SKM-1 treated with dmso at 0.1 percent for 144 hours (cell line): Measurements from ENCODE around the gene SPATA25.

Experiments used
- DNase-seq: peaks from one replicate; lab custom pipeline; 2025; ENCODE audit not compliant: unreplicated experiment; lab: John Stamatoyannopoulos, UW

The SPATA25 gene

GRCh38 chr20:45841407-45842129 lies 45.9 kb downstream of the SPATA25 start:
- no peak for DNase-seq

GRCh38 chr20:45840700-45841198 lies 46.7 kb downstream of the SPATA25 start:
- DNase-seq, result no peak

DNA sequence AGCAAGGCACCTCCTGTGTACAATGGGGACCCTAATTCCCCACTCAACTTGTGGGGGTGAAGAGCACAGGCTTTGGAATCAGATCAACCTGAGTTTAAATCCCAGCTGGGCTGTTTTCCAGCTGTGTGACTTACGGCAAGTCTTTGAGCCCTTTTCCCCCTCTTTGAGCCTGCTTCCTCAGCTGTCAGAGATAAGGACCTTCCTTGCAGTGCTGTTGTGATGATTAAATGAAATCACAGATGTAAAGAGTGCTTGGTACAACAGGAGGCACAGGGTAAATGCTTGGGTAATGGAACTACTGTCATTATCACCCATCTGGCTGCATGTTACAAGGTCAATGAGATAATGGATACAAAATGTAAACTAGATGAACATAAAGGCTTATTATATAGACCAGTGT lies 50.6 kb downstream of the SPATA25 start:
- DNase-seq, result no peak
